Measurements from ENCODE around the gene CCDC85A.

The CCDC85A gene

GRCh38 chr2:56376699-56377665, 193.2 kb downstream of the CCDC85A start:
- DNase-seq: peak; percentile 3

- DNase-seq: no peak
Observed at GRCh38 chr2:56379066-56379465, 195.3 kb downstream of the CCDC85A start.

GRCh38 chr2:56380861-56381260, 197.1 kb downstream of the CCDC85A start:
- no peak for DNase-seq

GRCh38 chr2:56382466-56382865, 198.7 kb downstream of the CCDC85A start:
- no peak for DNase-seq

- DNase-seq: no peak
Observed at GRCh38 chr2:56386657-56387056, 202.9 kb downstream of the CCDC85A start.

- no peak for DNase-seq
Observed at GRCh38 chr2:56390644-56391043, 206.9 kb downstream of the CCDC85A start.

GRCh38 chr2:56410140-56410539, 226.3 kb downstream of the CCDC85A start:
- DNase-seq: peak; percentile 33

GRCh38 chr2:56416500-56417176, 232.8 kb downstream of the CCDC85A start:
- DNase-seq: no peak

Data from NCI-H226 (cell line).